Measurements from ENCODE around the gene SNRNP70.
"Not testable (repeated sequence)": the region's sequence is repeated elsewhere in the genome, so short reads cannot be mapped to it uniquely, and the experiment has no call there.

The SNRNP70 gene

DNA sequence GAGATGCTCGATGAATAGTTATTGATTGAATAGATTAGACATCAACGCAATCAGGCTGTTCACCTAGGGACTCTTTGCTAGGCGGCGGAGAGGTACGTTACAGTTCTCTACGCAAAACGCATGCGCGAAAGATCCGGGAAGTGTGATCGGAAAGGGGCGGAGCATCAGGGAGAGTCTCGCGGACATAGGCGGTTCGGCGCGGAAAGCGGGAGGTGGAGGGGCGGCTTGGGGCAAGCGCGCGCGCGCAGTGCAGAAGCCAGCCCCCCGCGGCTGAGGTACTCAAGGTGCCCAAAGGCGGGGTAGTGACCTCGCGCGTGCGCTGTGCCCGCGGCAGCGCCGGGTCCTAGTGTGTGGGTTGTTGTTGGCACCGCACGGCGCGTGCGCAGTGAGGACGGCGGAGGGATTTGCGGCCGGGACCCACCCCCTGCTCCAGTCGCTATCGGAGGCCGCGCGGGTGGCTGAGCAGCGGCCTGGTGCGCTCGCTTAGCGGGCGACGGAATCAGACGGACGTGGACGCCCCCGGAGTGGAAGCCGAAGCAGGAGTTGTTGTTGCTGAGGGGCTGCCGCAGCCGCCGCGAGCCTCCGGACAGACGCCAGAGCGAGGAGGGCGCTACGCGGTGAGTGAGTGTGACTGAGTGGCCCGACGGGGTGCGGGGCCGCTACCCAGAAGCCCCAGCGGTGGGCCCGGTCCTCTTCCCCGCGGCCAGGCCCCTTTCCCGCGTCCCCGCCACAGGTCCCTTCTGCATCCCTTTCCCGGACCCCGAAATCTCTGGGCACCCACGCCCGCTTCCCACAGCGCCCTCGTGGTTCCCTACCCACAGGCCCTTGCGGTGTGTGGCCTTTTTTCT, at the start of gene SNRNP70:
SNRNP70 (plus strand) TSS at position 432 of the 848 bp plus-strand sequence. CDS start 964 bp downstream, outside the sequence.
- peak; percentile 100 for DNase-seq

- peak; percentile 63 for DNase-seq
These were observed 48.4 kb upstream of the SNRNP70 start, which contains the start of gene CGB1 for GRCh38 chr19:49036815-49037214. TSS of gene CGB1 (minus strand) at chr19:49036895. CDS start at chr19:49036711, 184 bp downstream.

GRCh38 chr19:49038111-49038510, 47.1 kb upstream of the SNRNP70 start:
- DNase-seq: not testable (repeated sequence)

DNA sequence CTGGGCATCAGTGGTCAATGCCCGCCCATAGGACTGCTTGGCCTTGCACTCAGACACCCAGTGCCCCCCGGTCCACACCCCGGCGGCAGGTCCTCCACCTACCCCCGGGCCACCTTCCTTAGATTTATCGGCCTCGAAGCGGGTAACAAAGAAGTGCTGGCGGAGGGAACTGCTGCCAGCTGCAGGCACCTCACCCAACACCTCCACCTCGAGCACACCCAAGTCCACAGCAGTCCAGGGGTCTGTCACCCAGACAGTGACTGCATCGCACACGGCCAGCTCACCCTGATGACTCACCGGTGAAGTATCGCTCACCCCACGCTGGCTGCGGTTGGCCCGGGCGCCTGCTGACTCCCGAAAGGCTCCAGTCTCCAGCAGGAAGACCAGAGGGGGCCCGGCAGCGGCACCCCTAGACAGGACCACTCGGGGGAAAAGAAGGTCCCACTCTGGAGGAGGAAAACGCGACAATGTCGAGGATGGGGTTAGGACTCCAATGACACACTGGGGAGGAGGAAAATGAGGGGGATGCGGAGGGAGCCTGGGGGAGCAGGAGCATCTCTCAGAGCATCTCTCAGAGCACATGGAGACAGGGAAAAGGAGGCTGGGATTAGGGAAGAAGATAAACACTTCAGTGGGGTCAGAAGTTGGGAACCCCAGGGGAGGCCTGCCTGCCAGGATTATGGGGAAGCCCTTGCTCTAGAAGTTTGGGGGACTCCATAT, 46.5 kb upstream of the SNRNP70 start:
- DNase-seq: not testable (repeated sequence)

DNA sequence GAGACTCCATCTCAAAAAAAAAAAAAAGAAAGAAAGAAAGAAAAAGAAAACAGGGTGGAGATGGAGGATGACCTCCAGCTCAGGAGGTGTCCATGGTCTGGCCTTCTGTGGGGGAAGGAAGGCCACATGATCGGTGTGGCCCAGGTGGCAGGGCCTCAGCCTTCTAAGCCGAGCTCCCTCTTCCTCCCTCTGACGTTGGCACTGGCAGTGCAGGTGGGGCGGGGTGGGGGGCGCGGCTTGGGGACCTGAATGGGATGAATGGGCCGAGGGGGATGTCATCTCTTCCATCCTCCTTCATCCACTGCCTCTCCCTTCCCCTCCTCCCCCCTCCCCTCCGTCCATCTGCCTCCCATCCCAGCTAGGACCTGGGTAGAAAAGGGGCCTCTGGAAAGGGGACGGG, 45.5 kb upstream of the SNRNP70 start:
- not testable (repeated sequence) for DNase-seq

- DNase-seq: no peak
These were observed 43.1 kb upstream of the SNRNP70 start for GRCh38 chr19:49042177-49042576.

GRCh38 chr19:49042666-49043065, 42.6 kb upstream of the SNRNP70 start:
- DNase-seq: not testable (repeated sequence)

- DNase-seq: not testable (repeated sequence)
These were observed 41.7 kb upstream of the SNRNP70 start, which contains the start of gene CGB5 for GRCh38 chr19:49043548-49043947. TSS of gene CGB5 (plus strand) at chr19:49043848. CDS start at chr19:49044210, 362 bp downstream.

GRCh38 chr19:49049011-49049410, 36.2 kb upstream of the SNRNP70 start, which contains the start of gene CGB8:
TSS of gene CGB8 (minus strand) at chr19:49049111. CDS start at chr19:49048739, 372 bp downstream.
- DNase-seq: not testable (repeated sequence)

DNA sequence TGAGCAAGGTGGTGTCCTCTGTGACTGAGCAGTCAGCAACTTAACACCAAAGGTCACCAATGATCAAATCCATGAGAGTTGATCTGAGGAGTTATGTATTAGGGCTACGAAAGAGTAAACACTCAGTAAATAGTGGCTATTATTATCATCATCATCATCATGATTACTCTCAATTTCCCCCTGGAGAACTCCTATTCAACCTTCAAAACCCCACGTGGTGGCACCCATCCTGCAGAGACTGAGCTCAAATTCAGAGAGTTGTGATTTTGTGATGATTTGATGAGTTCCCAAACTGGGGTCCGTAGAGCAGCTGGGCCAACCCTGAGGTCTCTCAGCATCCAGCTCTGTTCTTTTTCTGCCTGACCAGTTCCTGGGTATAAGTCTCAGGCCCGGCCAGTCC, 35.4 kb upstream of the SNRNP70 start:
- DNase-seq: not testable (repeated sequence)

- not testable (repeated sequence) for DNase-seq
These were observed 34.7 kb upstream of the SNRNP70 start for GRCh38 chr19:49050376-49051033.

DNA sequence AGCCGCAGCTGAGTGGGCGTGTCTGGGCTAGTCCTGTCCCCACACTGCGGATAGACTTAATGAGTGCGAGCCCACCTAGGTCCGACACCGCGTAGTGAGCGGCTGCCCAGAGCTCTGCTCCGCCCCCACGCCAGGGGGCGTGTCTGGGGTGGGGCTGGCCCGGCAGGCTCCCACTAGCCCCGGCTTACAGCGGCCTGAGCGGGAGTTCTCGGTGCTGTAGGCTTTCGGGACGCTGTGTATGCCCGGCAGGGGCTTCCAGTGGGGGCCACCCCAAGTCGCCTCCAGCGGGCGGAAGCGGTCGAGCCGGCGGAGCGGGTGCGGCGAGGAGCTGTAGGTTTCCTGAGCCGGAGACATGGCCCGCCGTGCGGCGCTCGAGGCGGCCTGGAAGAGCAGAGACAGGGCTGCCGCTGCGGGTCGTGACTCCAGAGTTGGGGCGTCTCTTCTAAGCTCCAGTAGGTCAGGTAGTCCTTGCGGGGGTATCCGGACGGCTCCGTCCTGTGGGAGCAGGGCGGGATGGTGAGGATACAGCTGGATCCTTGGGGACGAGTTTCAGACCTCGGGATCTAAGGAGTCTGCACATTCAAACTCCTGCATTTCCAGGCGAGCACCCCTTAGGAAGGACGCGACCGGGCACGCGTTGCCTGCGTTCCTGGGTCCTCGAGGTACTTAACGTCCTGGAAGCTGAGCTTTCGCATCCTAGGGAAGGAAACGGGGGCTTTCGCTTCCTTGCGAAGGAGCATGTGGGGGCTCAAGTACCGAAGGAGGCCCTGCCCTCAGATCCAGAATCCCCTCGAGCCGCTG, 28.9 kb upstream of the SNRNP70 start:
- DNase-seq: peak; percentile 60

DNA sequence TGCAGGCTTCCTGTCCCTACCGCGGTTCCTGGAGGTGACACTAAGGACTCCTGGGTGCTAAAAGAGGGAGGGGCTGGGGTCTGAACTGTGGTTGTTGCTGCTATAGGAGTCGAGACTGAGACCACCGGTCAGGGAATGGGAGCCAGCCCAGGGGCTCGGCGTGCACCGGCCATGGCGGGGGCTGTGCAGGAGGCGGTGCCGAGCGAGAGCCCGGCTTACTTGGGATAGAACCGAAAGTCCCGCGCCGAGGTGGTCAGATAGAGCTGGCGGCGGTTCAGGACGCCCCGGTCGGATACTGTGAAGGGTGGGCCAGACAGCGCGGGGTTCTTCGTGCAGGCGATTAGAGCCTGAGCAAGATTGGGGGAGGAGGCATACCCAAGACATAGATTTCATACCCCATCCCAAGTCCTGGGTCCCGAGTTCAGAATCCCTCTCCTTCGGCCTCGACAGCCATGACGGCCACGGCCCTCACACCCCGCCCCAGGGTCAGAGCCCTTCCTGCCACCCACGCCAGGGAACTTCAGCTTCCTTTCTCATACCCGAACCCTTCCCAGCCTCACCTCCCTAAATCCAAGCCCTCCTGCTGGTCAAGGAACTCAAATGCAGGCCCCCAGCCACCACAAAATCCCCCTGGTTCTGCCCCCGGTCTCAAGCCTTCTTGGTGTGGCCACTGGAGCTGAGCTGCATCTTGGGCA, 28.2 kb upstream of the SNRNP70 start:
- not testable (repeated sequence) for DNase-seq

DNA sequence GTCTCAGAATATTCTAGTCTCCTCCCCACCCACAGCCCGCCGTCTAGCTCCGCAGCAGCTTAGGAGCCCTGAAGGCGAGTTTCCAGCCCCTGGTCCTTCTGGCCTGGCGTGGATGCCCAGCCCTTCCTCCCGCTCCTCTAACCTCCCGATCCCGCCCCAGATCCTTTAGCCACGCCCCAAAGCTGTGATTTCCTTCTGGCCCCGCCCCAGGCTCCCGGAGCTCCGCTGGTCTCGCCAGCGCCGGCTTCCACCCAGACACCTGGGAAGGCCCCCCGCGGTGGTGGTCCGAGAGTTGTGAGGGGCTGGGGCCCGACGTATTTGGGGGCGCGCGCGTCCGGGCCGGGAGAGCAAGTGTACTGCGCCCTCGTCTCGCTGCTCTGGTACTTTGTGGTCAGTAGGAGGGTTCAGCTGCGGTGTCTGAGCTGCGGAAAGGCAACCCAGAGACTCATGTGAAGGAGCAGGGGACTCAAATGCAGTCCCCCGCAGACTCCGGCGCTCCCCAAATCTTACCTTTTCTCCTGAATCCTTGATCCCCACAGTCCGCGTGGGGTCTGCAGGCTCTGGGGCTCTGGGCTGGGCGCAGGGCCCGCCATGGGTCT, 27.5 kb upstream of the SNRNP70 start, which contains the start of gene CGB7:
CGB7 (minus strand) TSS at position 114 of the 599 bp plus-strand sequence. CDS start 2,374 bp downstream, outside the sequence.
- peak; percentile 25 for DNase-seq

- peak; percentile 25 for DNase-seq
These were observed 26.7 kb upstream of the SNRNP70 start for GRCh38 chr19:49058562-49058961.

- DNase-seq: no peak
These were observed 26.2 kb upstream of the SNRNP70 start for GRCh38 chr19:49059053-49059452.

GRCh38 chr19:49061000-49061399, 24.3 kb upstream of the SNRNP70 start:
- no peak for DNase-seq

- DNase-seq: no peak
These were observed 23.8 kb upstream of the SNRNP70 start for GRCh38 chr19:49061445-49061844.

- DNase-seq: no peak
These were observed 21.1 kb upstream of the SNRNP70 start for GRCh38 chr19:49064029-49064629.

All from hematopoietic multipotent progenitor cell treated with erythropoietin and hydrocortisone succinate and interleukin-3 and kit ligand, for 6 days (in vitro differentiated cells).